ENCODE measurements around the gene GRID1. TPM values are rescaled to one million over a fixed set of nuclear protein-coding genes. Genes with fewer than 3 reads are reported as not detected.

The GRID1 gene
- total and polyA plus RNA-seq, 5 donors from 2014 or later, result not detected

- DNase-seq (no peak), ATAC-seq (ENCODE audit: low read depth in 2 of 2) (no peak)
- Mint-ChIP-seq H3K27ac (no peak overlapping the region), H3K9me3 (peaks cover 0 to 2% (median 0%) of the 10 kb centered on the region in 7 donors), H3K4me1 (no peaks in the 10 kb centered on the region), H3K36me3 (no peaks in the 10 kb centered on the region), H3K27me3 (peaks cover 23% of the 10 kb centered on the region), H3K4me3 (no peak overlapping the region)
- Histone ChIP-seq H3K27me3 (ENCODE audit: control insufficient read depth, insufficient read depth, low read length) (peaks cover 2% of the 10 kb centered on the region), H3K4me3 (ENCODE audit: low read depth, low read length) (no peak overlapping the region), H3K4me1 (ENCODE audit: control insufficient read depth, insufficient read depth, low read length, poor library complexity, severe bottlenecking) (no peaks in the 10 kb centered on the region), H3K36me3 (ENCODE audit: control insufficient read depth, insufficient read depth, low read length) (no peaks in the 10 kb centered on the region), H3K27ac (ENCODE audit: insufficient read depth, low read length, poor library complexity, severe bottlenecking) (no peak overlapping the region), H3K9me3 (ENCODE audit: control insufficient read depth in 2 of 2, low read length in 2 of 2) (no peaks in the 10 kb centered on the region)
Observed at GRCh38 chr10:86004337-86004736, 362.3 kb downstream of the GRID1 start.

- Histone ChIP-seq H3K9me3 (ENCODE audit: control insufficient read depth in 2 of 2, low read length in 2 of 2) (no peaks in the 10 kb centered on the region), H3K4me3 (ENCODE audit: low read depth, low read length) (no peak overlapping the region), H3K36me3 (ENCODE audit: control insufficient read depth, insufficient read depth, low read length) (no peaks in the 10 kb centered on the region), H3K4me1 (ENCODE audit: control insufficient read depth, insufficient read depth, low read length, poor library complexity, severe bottlenecking) (no peaks in the 10 kb centered on the region), H3K27me3 (ENCODE audit: control insufficient read depth, insufficient read depth, low read length) (peaks cover 2% of the 10 kb centered on the region), H3K27ac (ENCODE audit: insufficient read depth, low read length, poor library complexity, severe bottlenecking) (no peak overlapping the region)
- DNase-seq, result no peak
- Mint-ChIP-seq H3K27me3 (peaks cover 30% of the 10 kb centered on the region), H3K36me3 (no peaks in the 10 kb centered on the region), H3K4me1 (no peaks in the 10 kb centered on the region), H3K4me3 (no peak overlapping the region), H3K9me3 (peaks cover 0 to 2% (median 0%) of the 10 kb centered on the region in 7 donors), H3K27ac (no peak overlapping the region)
- no peak for ATAC-seq (ENCODE audit: low read depth in 2 of 2)
Observed at GRCh38 chr10:86003201-86003621, 363.4 kb downstream of the GRID1 start.

- no peak overlapping the region for H3K27ac Mint-ChIP-seq
- DNase-seq, result no peak
- H3K4me3 Mint-ChIP-seq, result no peak overlapping the region
- Histone ChIP-seq H3K27me3 (ENCODE audit: control insufficient read depth, insufficient read depth, low read length) (peaks cover 2% of the 10 kb centered on the region), H3K9me3 (ENCODE audit: control insufficient read depth in 2 of 2, low read length in 2 of 2) (no peaks in the 10 kb centered on the region), H3K27ac (ENCODE audit: insufficient read depth, low read length, poor library complexity, severe bottlenecking) (no peak overlapping the region), H3K36me3 (ENCODE audit: control insufficient read depth, insufficient read depth, low read length) (no peaks in the 10 kb centered on the region), H3K4me3 (ENCODE audit: low read depth, low read length) (no peak overlapping the region), H3K4me1 (ENCODE audit: control insufficient read depth, insufficient read depth, low read length, poor library complexity, severe bottlenecking) (no peaks in the 10 kb centered on the region)
- H3K36me3 Mint-ChIP-seq, result no peaks in the 10 kb centered on the region
- peaks cover 0 to 3% (median 0%) of the 10 kb centered on the region in 7 donors for H3K9me3 Mint-ChIP-seq
- peaks cover 38% of the 10 kb centered on the region for H3K27me3 Mint-ChIP-seq
- ATAC-seq (ENCODE audit: low read depth in 2 of 2), result no peak
- H3K4me1 Mint-ChIP-seq, result no peaks in the 10 kb centered on the region
Observed at GRCh38 chr10:86001521-86001920, 365.1 kb downstream of the GRID1 start.

- Histone ChIP-seq H3K27me3 (ENCODE audit: control insufficient read depth, insufficient read depth, low read length) (peaks cover 5% of the 10 kb centered on the region), H3K9me3 (ENCODE audit: control insufficient read depth in 2 of 2, low read length in 2 of 2) (no peaks in the 10 kb centered on the region), H3K4me3 (ENCODE audit: low read depth, low read length) (no peak overlapping the region), H3K4me1 (ENCODE audit: control insufficient read depth, insufficient read depth, low read length, poor library complexity, severe bottlenecking) (no peaks in the 10 kb centered on the region), H3K27ac (ENCODE audit: insufficient read depth, low read length, poor library complexity, severe bottlenecking) (no peak overlapping the region), H3K36me3 (ENCODE audit: control insufficient read depth, insufficient read depth, low read length) (no peaks in the 10 kb centered on the region)
- ATAC-seq (ENCODE audit: low read depth in 2 of 2), result no peak
- H3K4me3 Mint-ChIP-seq, result no peak overlapping the region
- H3K27me3 Mint-ChIP-seq, result peaks cover 31% of the 10 kb centered on the region
- peaks cover 0 to 3% (median 0%) of the 10 kb centered on the region in 7 donors for H3K9me3 Mint-ChIP-seq
- no peaks in the 10 kb centered on the region for H3K4me1 Mint-ChIP-seq
- no peak overlapping the region for H3K27ac Mint-ChIP-seq
- H3K36me3 Mint-ChIP-seq, result no peaks in the 10 kb centered on the region
- DNase-seq, result no peak
Observed at GRCh38 chr10:85997544-85997943, 369.1 kb downstream of the GRID1 start.

- DNase-seq, result peak in 2 of 3 donors; percentile 1 to 27
- Mint-ChIP-seq H3K36me3 (no peaks in the 10 kb centered on the region), H3K27me3 (peaks cover 31% of the 10 kb centered on the region), H3K4me3 (no peak overlapping the region), H3K4me1 (no peaks in the 10 kb centered on the region), H3K9me3 (peaks cover 0 to 3% (median 0%) of the 10 kb centered on the region in 7 donors), H3K27ac (no peak overlapping the region)
- Histone ChIP-seq H3K4me1 (ENCODE audit: control insufficient read depth, insufficient read depth, low read length, poor library complexity, severe bottlenecking) (no peaks in the 10 kb centered on the region), H3K36me3 (ENCODE audit: control insufficient read depth, insufficient read depth, low read length) (no peaks in the 10 kb centered on the region), H3K4me3 (ENCODE audit: low read depth, low read length) (no peak overlapping the region), H3K9me3 (ENCODE audit: control insufficient read depth in 2 of 2, low read length in 2 of 2) (no peaks in the 10 kb centered on the region), H3K27ac (ENCODE audit: insufficient read depth, low read length, poor library complexity, severe bottlenecking) (no peak overlapping the region), H3K27me3 (ENCODE audit: control insufficient read depth, insufficient read depth, low read length) (peaks cover 4% of the 10 kb centered on the region)
- no peak for ATAC-seq (ENCODE audit: low read depth in 2 of 2)
Observed at GRCh38 chr10:85995791-85996190, 370.8 kb downstream of the GRID1 start.

- Histone ChIP-seq H3K27me3 (ENCODE audit: control insufficient read depth, insufficient read depth, low read length) (peaks cover 4% of the 10 kb centered on the region), H3K9me3 (ENCODE audit: control insufficient read depth in 2 of 2, low read length in 2 of 2) (no peaks in the 10 kb centered on the region), H3K4me1 (ENCODE audit: control insufficient read depth, insufficient read depth, low read length, poor library complexity, severe bottlenecking) (no peaks in the 10 kb centered on the region), H3K4me3 (ENCODE audit: low read depth, low read length) (no peak overlapping the region), H3K36me3 (ENCODE audit: control insufficient read depth, insufficient read depth, low read length) (no peaks in the 10 kb centered on the region), H3K27ac (ENCODE audit: insufficient read depth, low read length, poor library complexity, severe bottlenecking) (no peak overlapping the region)
- Mint-ChIP-seq H3K4me3 (no peak overlapping the region), H3K27ac (no peak overlapping the region), H3K9me3 (peaks cover 0 to 3% (median 0%) of the 10 kb centered on the region in 7 donors), H3K4me1 (no peaks in the 10 kb centered on the region), H3K27me3 (peaks cover 19% of the 10 kb centered on the region), H3K36me3 (no peaks in the 10 kb centered on the region)
- DNase-seq (no peak), ATAC-seq (ENCODE audit: low read depth in 2 of 2) (no peak)
Observed at GRCh38 chr10:85993840-85994507, 372.6 kb downstream of the GRID1 start.

- H3K27me3 Mint-ChIP-seq, result peaks cover 12% of the 10 kb centered on the region
- Histone ChIP-seq H3K36me3 (ENCODE audit: control insufficient read depth, insufficient read depth, low read length) (no peaks in the 10 kb centered on the region), H3K4me3 (ENCODE audit: low read depth, low read length) (no peak overlapping the region), H3K27ac (ENCODE audit: insufficient read depth, low read length, poor library complexity, severe bottlenecking) (no peak overlapping the region), H3K4me1 (ENCODE audit: control insufficient read depth, insufficient read depth, low read length, poor library complexity, severe bottlenecking) (no peaks in the 10 kb centered on the region), H3K27me3 (ENCODE audit: control insufficient read depth, insufficient read depth, low read length) (peaks cover 4% of the 10 kb centered on the region), H3K9me3 (ENCODE audit: control insufficient read depth in 2 of 2, low read length in 2 of 2) (no peaks in the 10 kb centered on the region)
- peaks cover 0 to 5% (median 0%) of the 10 kb centered on the region in 7 donors for H3K9me3 Mint-ChIP-seq
- no peak for DNase-seq
- no peak for ATAC-seq (ENCODE audit: low read depth in 2 of 2)
- no peak overlapping the region for H3K4me3 Mint-ChIP-seq
- no peaks in the 10 kb centered on the region for H3K36me3 Mint-ChIP-seq
- H3K4me1 Mint-ChIP-seq, result no peaks in the 10 kb centered on the region
- peak overlapping the region in 1 of 3 donors; percentile 78 for H3K27ac Mint-ChIP-seq
Observed at GRCh38 chr10:85993140-85993539, 373.5 kb downstream of the GRID1 start.

- H3K36me3 Mint-ChIP-seq, result no peaks in the 10 kb centered on the region
- no peak overlapping the region for H3K4me3 ChIP-seq (ENCODE audit: low read depth, low read length)
- no peaks in the 10 kb centered on the region for H3K4me1 Mint-ChIP-seq
- H3K9me3 Mint-ChIP-seq, result peaks cover 0 to 3% (median 0%) of the 10 kb centered on the region in 7 donors
- no peaks in the 10 kb centered on the region for H3K9me3 ChIP-seq (ENCODE audit: control insufficient read depth in 2 of 2, low read length in 2 of 2)
- H3K27me3 Mint-ChIP-seq, result peaks cover 9% of the 10 kb centered on the region
- no peak overlapping the region for H3K4me3 Mint-ChIP-seq
- no peak overlapping the region for H3K27ac ChIP-seq (ENCODE audit: insufficient read depth, low read length, poor library complexity, severe bottlenecking)
- H3K36me3 ChIP-seq (ENCODE audit: control insufficient read depth, insufficient read depth, low read length), result no peaks in the 10 kb centered on the region
- H3K4me1 ChIP-seq (ENCODE audit: control insufficient read depth, insufficient read depth, low read length, poor library complexity, severe bottlenecking), result no peaks in the 10 kb centered on the region
- ATAC-seq (ENCODE audit: low read depth in 2 of 2), result no peak
- no peak for DNase-seq
- peaks cover 4% of the 10 kb centered on the region for H3K27me3 ChIP-seq (ENCODE audit: control insufficient read depth, insufficient read depth, low read length)
- H3K27ac Mint-ChIP-seq, result no peak overlapping the region
Observed at GRCh38 chr10:85992324-85992723, 374.3 kb downstream of the GRID1 start.

All from CD4-positive, CD25-positive, alpha-beta regulatory T cell (primary cell).